Gastroesophageal sphincter (tissue), 3 donors: ENCODE measurements around the gene PHLPP1.

Source experiments
- CTCF ChIP-seq, 4 experiments: fragments of 200-600 bp in 2 of 4; fragments of 450-650 bp in 2 of 4; sonication (generic) in 1 of 4; IDR thresholded peaks; one replicate each; pipeline ENCODE4 v1.5.1; 2017 to 2019; ENCODE audit warnings: antibody characterized with exemption in 4 of 4, mild to moderate bottlenecking in 2 of 4, moderate library complexity in 2 of 4
- EP300 ChIP-seq: sonication (generic); formaldehyde crosslinking; IDR thresholded peaks from one replicate; pipeline ENCODE4 v1.6.1; 2017; ENCODE audit warnings: antibody characterized with exemption, mild to moderate bottlenecking
- POLR2A ChIP-seq, 2 donors: fragments of 450-650 bp; IDR thresholded peaks; one replicate each; pipeline ENCODE4 v1.6.1; 2017; ENCODE audit warnings: antibody characterized with exemption in 2 of 2, mild to moderate bottlenecking in 2 of 2, moderate library complexity in 1 of 2
- POLR2AphosphoS5 ChIP-seq: sonication (generic); formaldehyde crosslinking; IDR thresholded peaks from one replicate; pipeline ENCODE4 v1.6.1; 2017; ENCODE audit warnings: antibody characterized with exemption

- TF ChIP-seq CTCF (IDR thresholded peaks at IDR 0.05) (no peak), POLR2A (IDR thresholded peaks at IDR 0.05) (no peak), POLR2AphosphoS5 (no peak), EP300 (no peak)
Measured at GRCh38 chr18:62827397-62827796, 112.1 kb downstream of the PHLPP1 start.
